GM23248 (cell line): Measurements from ENCODE around the gene PLEKHA6. TPM values are rescaled to one million over a fixed set of nuclear protein-coding genes. Genes with fewer than 3 reads are reported as not detected.

ENCODE experiments used
- DNase-seq: peaks from one replicate; pipeline ENCODE4 v3.0.0-alpha.2; 2015
- H2AFZ ChIP-seq: fragments of 200-600 bp; sonication (generic); 2 replicates; pipeline ENCODE4 v1.6.1; 2016; ENCODE audit warnings: antibody characterized with exemption
- H3F3A ChIP-seq: fragments of 200-600 bp; sonication (generic); 2 replicates; pipeline ENCODE4 v1.6.1; 2016; ENCODE audit warnings: mild to moderate bottlenecking, antibody characterized with exemption, mixed run types; ENCODE audit not compliant: insufficient read depth
- H3K27ac ChIP-seq: fragments of 200-600 bp; sonication (generic); 2 replicates; pipeline ENCODE4 v1.5.1; 2016; ENCODE audit warnings: mild to moderate bottlenecking
- H3K27me3 ChIP-seq: fragments of 200-600 bp; sonication (generic); replicated peaks from 2 replicates; pipeline ENCODE4 v1.6.1; 2016; ENCODE audit warnings: mild to moderate bottlenecking; ENCODE audit not compliant: insufficient read depth
- H3K36me3 ChIP-seq: fragments of 200-600 bp; sonication (generic); 2 replicates; pipeline ENCODE4 v1.6.1; 2016; ENCODE audit warnings: low read depth, mild to moderate bottlenecking
- H3K4me1 ChIP-seq: fragments of 200-600 bp; sonication (generic); 2 replicates; pipeline ENCODE4 v1.6.1; 2016; ENCODE audit warnings: mild to moderate bottlenecking; ENCODE audit not compliant: insufficient read depth
- H3K4me2 ChIP-seq: fragments of 200-600 bp; sonication (generic); one replicate; pipeline ENCODE4 v1.6.1; 2016; ENCODE audit warnings: mild to moderate bottlenecking; ENCODE audit not compliant: unreplicated experiment
- H3K4me3 ChIP-seq: fragments of 200-600 bp; sonication (generic); 2 replicates; pipeline ENCODE4 v1.5.1; 2016; ENCODE audit warnings: mild to moderate bottlenecking
- H3K79me2 ChIP-seq: fragments of 200-600 bp; sonication (generic); 2 replicates; pipeline ENCODE4 v1.6.1; 2016; ENCODE audit warnings: mild to moderate bottlenecking; ENCODE audit not compliant: insufficient read depth
- H3K9ac ChIP-seq: fragments of 200-600 bp; sonication (generic); 2 replicates; pipeline ENCODE4 v1.6.1; 2016; ENCODE audit warnings: mild to moderate bottlenecking
- H3K9me2 ChIP-seq: fragments of 200-600 bp; sonication (generic); 2 replicates; pipeline ENCODE4 v1.6.1; 2016; ENCODE audit warnings: mixed run types, mild to moderate bottlenecking, moderate library complexity; ENCODE audit not compliant: insufficient read depth
- H3K9me3 ChIP-seq: fragments of 200-600 bp; sonication (generic); one replicate; pipeline ENCODE4 v1.6.1; 2017; ENCODE audit warnings: low read depth
- H4K20me1 ChIP-seq: fragments of 200-600 bp; sonication (generic); 2 replicates; pipeline ENCODE4 v1.6.0; 2016; ENCODE audit not compliant: insufficient read depth
- EZH2 ChIP-seq: fragments of 200-600 bp; sonication (generic); IDR thresholded peaks from 2 replicates; pipeline ENCODE4 v1.6.1; 2018; ENCODE audit warnings: antibody characterized with exemption, mild to moderate bottlenecking; ENCODE audit not compliant: insufficient read depth, poor library complexity, severe bottlenecking
- EZH2phosphoT487 ChIP-seq: fragments of 200-600 bp; sonication (generic); IDR thresholded peaks from 2 replicates; pipeline ENCODE4 v1.6.1; 2018; ENCODE audit warnings: antibody characterized with exemption, moderate library complexity, mild to moderate bottlenecking, low read depth; ENCODE audit not compliant: insufficient read depth
- WGBS, 2 experiments: methylation state at CpG; one replicate each; pipeline ENCODE4 v1.1.6; 2015 to 2017; ENCODE audit warnings: low lambda C conversion rate in 2 of 2, low coverage in 1 of 2; ENCODE audit errors: missing lambda C conversion rate in 2 of 2; 5-methylcytosine and 5-hydroxymethylcytosine counted together
- in situ Hi-C: fragments of 300-500 bp; cut with MboI; formaldehyde crosslinking; loops from 2 replicates; pipeline ENCODE4 v1.15.0; 2020
- polyA plus RNA-seq: library from polyadenylated mRNA; unstranded; fragments of >200 nt; fragmentation: Nextera tagmentation; extraction: Ambion mirVana; gene quantifications from 2 replicates; pipeline ENCODE4 v1.2.1, GENCODE V29; 2016
- total RNA-seq: library from RNA; depleted of rRNA; stranded (reverse); fragments of >200 nt; shearing (Covaris generic); gene quantifications from 2 replicates; pipeline ENCODE4 v1.2.3, GENCODE V29; 2014

PLEKHA6 gene
- total and polyA plus RNA-seq, 2 experiments from 2014 or later: 4.5 to 7.3 TPM

DNA sequence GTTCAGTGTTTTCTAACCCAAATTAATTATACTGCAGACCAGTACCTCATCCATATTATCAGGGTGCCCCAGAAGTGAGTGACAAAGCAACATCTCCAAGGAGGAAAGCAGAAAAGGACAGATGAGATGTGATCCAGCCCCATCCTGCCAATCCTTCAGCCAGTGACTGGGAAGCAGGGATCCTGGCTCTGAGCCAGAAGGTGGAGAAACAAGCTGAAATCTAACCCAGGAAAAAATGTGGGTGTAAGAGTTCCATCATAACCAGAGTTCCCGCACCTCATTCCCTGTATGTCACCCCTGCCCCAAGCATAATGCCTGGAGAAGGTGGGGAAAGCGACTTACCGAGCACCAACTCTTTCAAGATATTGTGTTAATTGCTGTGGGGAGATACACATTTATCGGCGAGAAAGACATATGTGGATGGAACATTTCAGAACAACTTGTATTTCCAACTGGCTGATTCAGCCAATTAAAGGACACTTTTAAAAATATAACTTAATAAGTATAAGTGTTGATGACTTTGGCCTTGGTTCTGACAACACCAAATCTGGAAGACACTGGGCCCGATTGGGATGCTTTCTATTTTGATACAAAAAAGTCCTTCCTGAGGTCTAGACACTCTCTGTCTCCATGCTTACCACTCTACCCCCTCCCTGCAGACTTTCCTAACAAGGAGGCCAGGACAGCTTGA lies 14.9 kb downstream of the PLEKHA6 start:
- no peaks in the 10 kb centered on the region for H3K36me3 ChIP-seq
- H3K27ac ChIP-seq: no peak overlapping the region
- H3K79me2 ChIP-seq: no peaks in the 10 kb centered on the region
- WGBS, 2 experiments: 86 to 88% methylated on average over 6 of the region's 6 CpGs
- H3K9ac ChIP-seq: no peak overlapping the region
- peaks cover 20% of the 10 kb centered on the region for H3F3A ChIP-seq
- no peak for DNase-seq
- in situ Hi-C loops: no loop called here
- H3K4me1 ChIP-seq: peaks cover 31% of the 10 kb centered on the region
- no peaks in the 10 kb centered on the region for H3K9me3 ChIP-seq
- H3K27me3 ChIP-seq: no peaks in the 10 kb centered on the region
- H3K9me2 ChIP-seq: no peaks in the 10 kb centered on the region
- no peak overlapping the region for H3K4me3 ChIP-seq
- TF ChIP-seq EZH2phosphoT487: no peak
- TF ChIP-seq EZH2: no peak
- no peaks in the 10 kb centered on the region for H4K20me1 ChIP-seq
- no peak overlapping the region for H2AFZ ChIP-seq
- no peak overlapping the region for H3K4me2 ChIP-seq

DNA sequence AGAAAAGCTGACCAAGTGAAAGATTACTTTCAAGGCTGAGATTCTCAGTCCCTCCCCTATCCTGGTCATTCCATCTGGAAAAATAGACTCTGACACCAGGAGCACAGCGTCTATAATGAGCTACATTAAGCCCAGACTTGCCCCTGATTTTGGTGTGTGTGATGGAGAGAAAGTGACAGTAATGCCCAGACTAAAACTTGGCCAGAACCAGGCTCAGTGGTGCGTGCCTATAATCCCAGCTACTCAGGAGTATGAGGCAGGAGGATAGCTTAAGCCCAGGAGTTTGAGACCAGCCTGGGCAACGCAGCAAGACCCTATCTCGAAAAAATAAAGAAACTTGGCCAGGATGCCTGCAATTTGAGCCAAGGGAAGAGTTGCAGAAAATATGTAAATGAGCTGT lies 15.9 kb downstream of the PLEKHA6 start:
- Histone ChIP-seq H3F3A (peaks cover 20% of the 10 kb centered on the region), H3K4me2 (no peak overlapping the region), H2AFZ (no peak overlapping the region), H3K9me2 (no peaks in the 10 kb centered on the region), H3K27me3 (no peaks in the 10 kb centered on the region), H4K20me1 (no peaks in the 10 kb centered on the region), H3K27ac (no peak overlapping the region), H3K79me2 (no peaks in the 10 kb centered on the region), H3K9me3 (no peaks in the 10 kb centered on the region), H3K4me3 (no peak overlapping the region), H3K36me3 (no peaks in the 10 kb centered on the region), H3K4me1 (peaks cover 25% of the 10 kb centered on the region), H3K9ac (no peak overlapping the region)
- no peak for DNase-seq
- TF ChIP-seq EZH2phosphoT487 (no peak), EZH2 (no peak)
- WGBS, 2 experiments: 85 to 88% methylated on average over 4 of the region's 4 CpGs
- in situ Hi-C loops: no loop called here

DNA sequence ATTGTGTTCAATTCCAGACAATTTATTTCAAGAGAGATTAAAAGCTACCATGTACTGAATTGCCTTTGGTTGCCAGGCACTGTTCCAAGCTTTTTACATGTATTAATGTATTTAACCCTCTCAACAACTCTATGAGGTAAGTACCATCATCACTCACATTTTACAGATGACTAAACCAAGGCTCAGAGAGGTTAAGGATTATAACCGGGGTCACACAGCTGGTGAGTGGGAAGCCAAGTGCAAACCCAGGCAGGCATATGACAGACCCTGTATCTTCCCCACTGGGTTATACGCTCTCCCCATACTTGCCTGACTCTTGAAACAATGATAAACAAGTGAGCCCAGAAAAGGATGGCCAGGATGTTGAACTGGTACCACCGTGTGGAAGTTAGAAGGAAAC lies 16.5 kb downstream of the PLEKHA6 start:
- Histone ChIP-seq H3K4me1 (peaks cover 19% of the 10 kb centered on the region), H3K79me2 (no peaks in the 10 kb centered on the region), H3K9me2 (no peaks in the 10 kb centered on the region), H3K4me3 (no peak overlapping the region), H3K27me3 (no peaks in the 10 kb centered on the region), H2AFZ (no peak overlapping the region), H3K4me2 (no peak overlapping the region), H3K36me3 (no peaks in the 10 kb centered on the region), H3F3A (peaks cover 20% of the 10 kb centered on the region), H3K9ac (no peak overlapping the region), H4K20me1 (no peaks in the 10 kb centered on the region), H3K9me3 (no peaks in the 10 kb centered on the region), H3K27ac (no peak overlapping the region)
- TF ChIP-seq EZH2 (no peak), EZH2phosphoT487 (no peak)
- 93 to 94% methylated on average over 3 of the region's 3 CpGs for WGBS, 2 experiments
- in situ Hi-C loops: no loop called here
- DNase-seq: no peak

DNA sequence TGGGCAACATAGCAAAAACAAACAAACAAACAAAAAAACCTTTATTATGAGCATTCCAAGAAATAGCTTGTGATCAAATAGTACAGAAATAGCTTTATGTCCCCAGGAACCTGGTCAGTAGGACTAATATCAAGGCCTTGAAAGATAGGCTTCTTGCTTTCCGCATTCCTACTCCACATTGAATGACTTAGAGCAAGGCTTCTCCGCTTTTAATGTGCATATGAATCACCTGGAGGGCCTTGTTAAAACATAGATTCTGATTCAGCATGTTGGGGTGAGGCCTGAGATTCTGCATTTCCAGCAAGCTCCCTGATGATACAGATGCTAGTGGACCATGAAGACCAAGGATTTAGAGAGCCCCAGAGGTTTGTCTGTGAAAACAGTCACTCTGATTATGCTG lies 17.4 kb downstream of the PLEKHA6 start:
- H3K27ac ChIP-seq: no peak overlapping the region
- TF ChIP-seq EZH2 (no peak), EZH2phosphoT487 (no peak)
- peaks cover 22% of the 10 kb centered on the region for H3K4me1 ChIP-seq

DNA sequence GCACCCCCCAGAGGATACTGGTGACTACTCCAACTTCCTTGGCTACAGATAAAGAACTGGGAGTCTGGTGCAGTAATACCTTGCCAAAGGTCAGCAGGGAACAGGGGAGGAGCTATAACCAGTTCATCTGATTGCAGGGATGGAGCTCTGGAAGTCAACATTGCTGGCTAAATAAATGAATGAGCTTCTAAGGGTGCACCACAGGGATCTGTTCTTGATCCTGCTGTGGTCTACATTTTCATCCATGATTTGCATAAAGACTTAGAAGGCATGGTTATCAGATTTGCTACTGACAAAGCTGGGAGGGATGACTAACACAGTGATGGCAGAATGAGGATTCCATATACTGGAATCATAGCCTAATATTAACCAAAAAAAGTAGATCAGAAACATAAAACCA lies 18.3 kb downstream of the PLEKHA6 start:
- Histone ChIP-seq H3K79me2 (peaks cover 1% of the 10 kb centered on the region; the same call in 1 of the 2 replicates), H3K9ac (no peak overlapping the region), H4K20me1 (no peaks in the 10 kb centered on the region), H2AFZ (no peak overlapping the region), H3F3A (peaks cover 30% of the 10 kb centered on the region), H3K27ac (no peak overlapping the region), H3K4me1 (peaks cover 32% of the 10 kb centered on the region), H3K4me2 (no peak overlapping the region), H3K4me3 (no peak overlapping the region), H3K27me3 (no peaks in the 10 kb centered on the region), H3K9me3 (no peaks in the 10 kb centered on the region), H3K36me3 (no peaks in the 10 kb centered on the region), H3K9me2 (no peaks in the 10 kb centered on the region)
- DNase-seq: peak; percentile 72
- no peak for TF ChIP-seq EZH2
- no peak for TF ChIP-seq EZH2phosphoT487
- in situ Hi-C loops: no loop called here

More for the DNA sequence above, 17.4 kb downstream of the PLEKHA6 start:
- no peak overlapping the region for H2AFZ ChIP-seq
- no peaks in the 10 kb centered on the region for H3K27me3 ChIP-seq
- H3K36me3 ChIP-seq: no peaks in the 10 kb centered on the region
- H3F3A ChIP-seq: peaks cover 22% of the 10 kb centered on the region
- no peak for DNase-seq
- H3K9me2 ChIP-seq: no peaks in the 10 kb centered on the region
- no peaks in the 10 kb centered on the region for H4K20me1 ChIP-seq
- WGBS, 2 experiments: 87 to 89% methylated on average over 2 of the region's 2 CpGs
- no peaks in the 10 kb centered on the region for H3K9me3 ChIP-seq
- in situ Hi-C loops: no loop called here
- H3K4me3 ChIP-seq: no peak overlapping the region
- no peak overlapping the region for H3K4me2 ChIP-seq
- H3K79me2 ChIP-seq: no peaks in the 10 kb centered on the region
- H3K9ac ChIP-seq: no peak overlapping the region
